K562 (cell line): ENCODE measurements around the gene ITSN2. TPM values are rescaled to one million over a fixed set of nuclear protein-coding genes. Genes with fewer than 3 reads are reported as not detected.

Experiments
- ATAC-seq: fragments of 200-7000 bp; cut with Tn5 transposase; 3 replicates; pipeline ENCODE4 v1.9.1; 2020; ENCODE audit warnings: moderate library complexity
- BruUV-seq: library from RNA; stranded (reverse); fragments of 400-500 nt; replicated peaks from 2 replicates; lab custom pipeline; 2021; lab: Mats Ljungman, UMichigan
- CTCF ChIA-PET: fragments of 300-600 bp; formaldehyde crosslinking; extraction: SDS; loops from one replicate; lab custom pipeline; 2021; ENCODE audit warnings: low intra/inter-chr PET ratio; lab: Yijun Ruan, JAX
- POLR2A ChIA-PET: fragments of 300-600, 350-650 bp; sonication (Branson Sonifier 250); formaldehyde crosslinking; extraction: SDS; loops from one replicate; lab custom pipeline; 2021; ENCODE audit warnings: antibody characterized with exemption, inconsistent platforms; lab: Yijun Ruan, JAX
- DNase-seq, 4 experiments: peaks; one replicate each; pipeline versions ENCODE4 v3.0.0 to v3.0.0-alpha.2; 2011 to 2018; ENCODE audit warnings: low spot score in 3 of 4, mixed read lengths in 3 of 4; ENCODE audit errors: extremely low read depth in 1 of 4
- FAIRE-seq: peaks from 2 replicates; lab custom pipeline; 2011; peaks lifted over from hg19 to GRCh38; lab: Jason Lieb, UNC
- H2AFZ ChIP-seq: 2 replicates; pipeline ENCODE4 v1.6.0; 2011; ENCODE audit warnings: low read depth, low read length, control low read depth, inconsistent platforms
- H3K27ac ChIP-seq: fragments of 200-600 bp; 3 replicates; pipeline ENCODE4 v1.8.0; 2011; ENCODE audit warnings: low read depth, mild to moderate bottlenecking, control low read depth, inconsistent platforms, low read length, moderate library complexity, mixed read lengths; ENCODE audit errors: extremely low read depth
- H3K27me3 ChIP-seq, 2 experiments: fragments of 300-600 bp in 1 of 2; 2 replicates in 1 of 2; 3 replicates in 1 of 2; pipeline versions ENCODE4 v1.6.0 to v1.8.0; 2011; ENCODE audit warnings: inconsistent platforms in 2 of 2, low read length in 2 of 2, mild to moderate bottlenecking in 1 of 2, mixed read lengths in 1 of 2, moderate library complexity in 1 of 2; ENCODE audit not compliant: control insufficient read depth in 2 of 2, insufficient read depth in 2 of 2
- H3K36me3 ChIP-seq: fragments of 300-600 bp; 3 replicates; pipeline ENCODE4 v1.8.0; 2011; ENCODE audit warnings: mild to moderate bottlenecking, low read length, inconsistent platforms; ENCODE audit not compliant: control insufficient read depth, insufficient read depth
- H3K4me1 ChIP-seq, 2 experiments: fragments of 200-600 bp in 1 of 2; replicated peaks in 1 of 2; 2 replicates in 1 of 2; 3 replicates in 1 of 2; pipeline versions ENCODE4 v1.5.1 to v1.8.0; 2011; ENCODE audit warnings: inconsistent platforms in 2 of 2, low read length in 2 of 2, mild to moderate bottlenecking in 1 of 2, mixed read lengths in 1 of 2, moderate library complexity in 1 of 2; ENCODE audit not compliant: control insufficient read depth in 2 of 2, insufficient read depth in 2 of 2
- H3K4me2 ChIP-seq: 2 replicates; pipeline ENCODE4 v1.6.1; 2011; ENCODE audit warnings: low read length, control low read depth, inconsistent platforms, mixed read lengths; ENCODE audit not compliant: insufficient read depth
- H3K4me3 ChIP-seq: fragments of 200-600 bp; sonication (generic), shearing (Covaris generic); 2 replicates; pipeline ENCODE4 v1.5.1; 2016; ENCODE audit warnings: control low read depth, inconsistent platforms
- H3K79me2 ChIP-seq: fragments of 200-600 bp; 3 replicates; pipeline ENCODE4 v1.8.0; 2011; ENCODE audit warnings: low read length, inconsistent platforms; ENCODE audit not compliant: control insufficient read depth, insufficient read depth
- H3K9ac ChIP-seq, 2 experiments: 2 replicates each; pipeline versions ENCODE4 v1.6.0 to v1.6.1; 2011; ENCODE audit warnings: low read depth in 2 of 2, low read length in 2 of 2, control low read depth in 1 of 2, inconsistent platforms in 1 of 2, mild to moderate bottlenecking in 1 of 2, mixed read lengths in 1 of 2; ENCODE audit not compliant: insufficient read depth in 1 of 2
- H3K9me1 ChIP-seq: one replicate; pipeline ENCODE4 v1.6.0; 2011; ENCODE audit warnings: inconsistent platforms, mild to moderate bottlenecking, low read length, moderate library complexity; ENCODE audit not compliant: control insufficient read depth, insufficient read depth
- H3K9me3 ChIP-seq: replicated peaks from 2 replicates; pipeline ENCODE4 v1.5.1; 2011; ENCODE audit warnings: low read depth, low read length, inconsistent platforms; ENCODE audit not compliant: control insufficient read depth, insufficient read depth
- H4K20me1 ChIP-seq: replicated peaks from 2 replicates; pipeline ENCODE4 v1.6.1; 2011; ENCODE audit warnings: low read length, inconsistent platforms, mixed read lengths; ENCODE audit not compliant: control insufficient read depth, insufficient read depth
- CHD2 ChIP-seq: IDR thresholded peaks from 2 replicates; pipeline ENCODE4 v1.6.1; 2011; ENCODE audit warnings: low read depth, low read length
- CTBP1 ChIP-seq: fragments of 450-650 bp; IDR thresholded peaks from 2 replicates; pipeline ENCODE4 v1.6.1; 2016; ENCODE audit warnings: borderline replicate concordance
- LARP7 ChIP-seq: fragments of 450-650 bp; IDR thresholded peaks from 2 replicates; pipeline ENCODE4 v1.6.1; 2016
- RUNX1 ChIP-seq: sonication (generic); IDR thresholded peaks from 2 replicates; pipeline ENCODE4 v1.6.1; 2016; ENCODE audit warnings: antibody characterized with exemption, low read depth
- SMC3 ChIP-seq: conservative IDR thresholded peaks from 2 replicates; pipeline ENCODE4 v1.6.1; 2011; ENCODE audit warnings: low read depth, low read length, improper control_type of control experiment; ENCODE audit not compliant: insufficient read depth
- in situ Hi-C: fragments of 300-500 bp; cut with MboI; formaldehyde crosslinking; loops from 4 replicates; pipeline ENCODE4 v1.15.0; 2018; ENCODE audit warnings: inconsistent platforms, mixed read lengths
- intact Hi-C: fragments of 100-400 bp; cut with micrococcal nuclease; formaldehyde crosslinking; loops from 2 replicates; pipeline ENCODE4 v1.14.2; 2022
- polyA plus RNA-seq, 8 experiments: library from polyadenylated mRNA; depleted of rRNA in 4 of 8; stranded (reverse) in 5 of 8; unstranded in 3 of 8; fragments of >200 nt; fragmentation: Nextera tagmentation in 2 of 8; fragmentation: Illumina TruSeq in 1 of 8; extraction: Ambion mirVana in 2 of 8; extraction: Trizol in 1 of 8; gene quantifications; 2 replicates each; pipeline versions ENCODE4 v1.2.1 to v1.2.3, GENCODE V29; 2011 to 2014; ENCODE audit warnings: inconsistent platforms in 1 of 8, missing spikeins in 1 of 8
- total RNA-seq, 7 experiments: library from RNA; depleted of rRNA in 6 of 7; stranded (reverse); fragments of >200 nt in 6 of 7; fragmentation: Illumina TruSeq in 2 of 7; extraction: Trizol in 2 of 7; gene quantifications; 2 replicates each; pipeline versions ENCODE4 v1.2.1 to v1.2.3, GENCODE V29; 2011 to 2021; ENCODE audit warnings: low replicate concordance in 1 of 7
- TF ChIP-seq, protein P1 (sequence below): fragments of 450-650 bp; formaldehyde crosslinking; IDR thresholded peaks from 2 replicates; pipeline ENCODE4 v1.4.0; 2022; ENCODE audit warnings: missing genetic modification characterization

Gene ITSN2
- total and polyA plus RNA-seq, 9 of the 15 experiments (the other 6 are each of a cell fraction or from before 2014, with no cell fraction given) = 6.6 to 19.9 (median 15.2) TPM

DNA sequence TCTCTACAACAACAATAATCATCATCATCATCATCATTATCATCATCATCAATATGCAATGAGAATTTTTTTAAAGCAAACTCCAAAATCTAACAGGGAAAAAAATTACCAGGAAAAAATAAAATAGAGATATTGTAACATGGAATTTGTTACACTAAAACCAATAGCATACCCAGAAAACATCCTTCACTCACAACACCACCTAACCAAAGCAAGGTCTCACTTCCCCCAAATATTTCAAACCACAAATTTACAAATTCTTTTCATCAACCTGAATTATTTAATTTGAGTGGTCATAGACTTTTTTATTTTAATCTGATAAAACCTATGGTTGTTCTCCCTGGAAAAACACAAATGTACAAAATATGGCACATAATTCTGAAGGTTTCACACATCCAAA, 11.2 kb downstream of the ITSN2 start:
- H3K9ac ChIP-seq = no peak overlapping the region
- intact Hi-C loops (no loop called here), in situ Hi-C loops (no loop called here)
- no peaks in the 10 kb centered on the region for H3K36me3 ChIP-seq
- peaks cover 2 to 13% of the 10 kb centered on the region in 2 experiments; a peak in 4 of 5 replicates for H3K4me1 ChIP-seq
- ChIA-PET POLR2A (interaction anchor here (0.6 to 1.5 kb wide), 3 partner anchors 9 to 41 kb away, joined by 3 read pairs; no protein-coding TSS in a partner anchor), CTCF (no interaction called here)
- BruUV-seq = no TSS peak
- H3K9me1 ChIP-seq = no peaks in the 10 kb centered on the region
- no peak for TF ChIP-seq LARP7
- no peak for TF ChIP-seq CTBP1
- no peak for TF ChIP-seq RUNX1
- no peak for TF ChIP-seq CHD2
- TF ChIP-seq, protein P1, sequence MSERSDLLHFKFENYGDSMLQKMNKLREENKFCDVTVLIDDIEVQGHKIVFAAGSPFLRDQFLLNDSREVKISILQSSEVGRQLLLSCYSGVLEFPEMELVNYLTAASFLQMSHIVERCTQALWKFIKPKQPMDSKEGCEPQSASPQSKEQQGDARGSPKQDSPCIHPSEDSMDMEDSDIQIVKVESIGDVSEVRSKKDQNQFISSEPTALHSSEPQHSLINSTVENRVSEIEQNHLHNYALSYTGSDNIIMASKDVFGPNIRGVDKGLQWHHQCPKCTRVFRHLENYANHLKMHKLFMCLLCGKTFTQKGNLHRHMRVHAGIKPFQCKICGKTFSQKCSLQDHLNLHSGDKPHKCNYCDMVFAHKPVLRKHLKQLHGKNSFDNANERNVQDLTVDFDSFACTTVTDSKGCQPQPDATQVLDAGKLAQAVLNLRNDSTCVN (CRISPR knock-in tag) = no peak
- TF ChIP-seq SMC3 = no peak
- DNase-seq = no peak
- no peaks in the 10 kb centered on the region for H3K9me3 ChIP-seq
- H3K79me2 ChIP-seq = peaks cover 22% of the 10 kb centered on the region
- H2AFZ ChIP-seq = no peak overlapping the region
- H3K4me2 ChIP-seq = no peak overlapping the region
- H4K20me1 ChIP-seq = no peaks in the 10 kb centered on the region
- ATAC-seq = no peak
- no peak for FAIRE-seq
- no peak overlapping the region for H3K4me3 ChIP-seq
- H3K27me3 ChIP-seq = no peaks in the 10 kb centered on the region
- H3K27ac ChIP-seq = no peak overlapping the region
